CD4-positive, alpha-beta T cell (primary cell): ENCODE data around the gene INSR. TPM values are rescaled to one million over a fixed set of nuclear protein-coding genes. Genes with fewer than 3 reads are reported as not detected.

Source experiments
- ATAC-seq: fragments of 200-7000 bp; cut with Tn5 transposase; one replicate; pipeline ENCODE4 v1.10.0; 2022; ENCODE audit warnings: mild to moderate bottlenecking; ENCODE audit not compliant: poor library complexity
- CTCF ChIA-PET: fragments of 350-600 bp; sonication (Branson Sonifier 250); formaldehyde crosslinking; loops from one replicate; lab custom pipeline; 2021; ENCODE audit warnings: antibody characterized with exemption, inconsistent platforms; lab: Charles Lee
- POLR2A ChIA-PET: fragments of 350-600 bp; sonication (Branson Sonifier 250); formaldehyde crosslinking; loops from one replicate; lab custom pipeline; 2021; ENCODE audit warnings: antibody characterized with exemption, inconsistent platforms; lab: Charles Lee
- DNase-seq, 14 experiments: peaks; one replicate each; pipeline ENCODE4 v3.0.0-alpha.2; 2013 to 2020; ENCODE audit warnings: mixed read lengths in 2 of 14
- H3K27ac ChIP-seq, 2 donors: one replicate each; pipeline versions ENCODE4 v1.5.1 to v1.7.0; 2013; ENCODE audit warnings: low read length in 2 of 2, low read depth in 1 of 2, mild to moderate bottlenecking in 1 of 2
- H3K27me3 ChIP-seq, 2 experiments: 1 replicate in 1 of 2; 2 replicates in 1 of 2; pipeline versions ENCODE4 v1.6.1 to v1.7.0; 2013; ENCODE audit warnings: low read length in 2 of 2, control low read depth in 1 of 2, mild to moderate bottlenecking in 1 of 2, moderate library complexity in 1 of 2; ENCODE audit not compliant: insufficient read depth in 2 of 2, control insufficient read depth in 1 of 2
- H3K36me3 ChIP-seq: one replicate; pipeline ENCODE4 v1.6.1; 2013; ENCODE audit warnings: low read length, control low read depth; ENCODE audit not compliant: insufficient read depth
- H3K4me1 ChIP-seq: one replicate; pipeline ENCODE4 v1.6.1; 2013; ENCODE audit warnings: low read length, control low read depth; ENCODE audit not compliant: insufficient read depth
- H3K4me3 ChIP-seq: one replicate; pipeline ENCODE4 v1.5.1; 2013; ENCODE audit warnings: mild to moderate bottlenecking, low read length, moderate library complexity
- H3K9me3 ChIP-seq, 2 experiments: 1 replicate in 1 of 2; 2 replicates in 1 of 2; pipeline versions ENCODE4 v1.6.1 to v1.7.0; 2013; ENCODE audit warnings: low read length in 2 of 2, mild to moderate bottlenecking in 2 of 2, control low read depth in 1 of 2, moderate library complexity in 1 of 2; ENCODE audit not compliant: control insufficient read depth in 1 of 2, insufficient read depth in 1 of 2
- H3K27ac Mint-ChIP-seq: one replicate; pipeline ENCODE4 v1.8.0; 2020; ENCODE audit warnings: mixed read lengths
- H3K27me3 Mint-ChIP-seq: one replicate; pipeline ENCODE4 v1.8.0; 2021; ENCODE audit warnings: mixed read lengths
- H3K36me3 Mint-ChIP-seq: one replicate; pipeline ENCODE4 v1.8.0; 2021; ENCODE audit warnings: low read depth, mixed read lengths
- H3K4me1 Mint-ChIP-seq: one replicate; pipeline ENCODE4 v1.8.0; 2021; ENCODE audit warnings: low read depth, mixed read lengths
- H3K4me3 Mint-ChIP-seq: one replicate; pipeline ENCODE4 v1.8.0; 2020; ENCODE audit warnings: mild to moderate bottlenecking, mixed read lengths
- H3K9me3 Mint-ChIP-seq: one replicate; pipeline ENCODE4 v1.8.0; 2020; ENCODE audit warnings: mixed read lengths
- CTCF ChIP-seq: fragments of 200-600 bp; IDR thresholded peaks from one replicate; pipeline ENCODE4 v1.8.0; 2022; ENCODE audit warnings: antibody characterized with exemption, mild to moderate bottlenecking
- intact Hi-C, 2 experiments: fragments of 100-400 bp; cut with DNase I in 1 of 2; cut with micrococcal nuclease in 1 of 2; formaldehyde crosslinking; loops; one replicate each; pipeline versions ENCODE4 v1.15.1 to v1.9.0; 2023 to 2025; cut with DNase I, micrococcal nuclease
- total RNA-seq, 174 experiments: library from RNA in 2 of 174; stranded (reverse) in 2 of 174; gene quantifications; one replicate each; pipeline ENCODE4 v1.2.3 and lab custom pipeline; 2021 to 2026

Gene INSR
- total RNA-seq, 2 experiments from 2014 or later, result 1.8 to 3.0 TPM

DNA sequence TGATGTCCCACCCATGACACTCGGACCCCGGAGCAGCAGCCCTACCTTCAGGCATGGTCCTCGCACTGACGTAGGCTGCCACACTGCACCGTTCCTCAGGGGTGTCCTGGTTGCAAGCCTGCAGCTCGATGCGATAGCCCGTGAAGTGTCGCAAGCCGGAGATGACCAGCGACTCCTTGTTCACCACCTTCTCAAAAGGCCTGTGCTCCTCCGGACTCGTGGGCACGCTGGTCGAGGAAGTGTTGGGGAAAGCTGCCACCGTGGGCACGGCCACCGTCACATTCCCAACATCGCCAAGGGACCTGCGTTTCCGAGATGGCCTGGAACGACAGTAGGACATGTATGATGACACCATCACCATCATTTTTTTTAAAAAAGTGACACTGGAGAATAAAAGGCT is 151.4 kb downstream of the INSR start:
- no peaks in the 10 kb centered on the region for H3K27me3 ChIP-seq
- ATAC-seq (no peak), DNase-seq (no peak)
- Mint-ChIP-seq H3K4me1 (no peaks in the 10 kb centered on the region), H3K36me3 (no peaks in the 10 kb centered on the region), H3K4me3 (no peak overlapping the region), H3K9me3 (no peaks in the 10 kb centered on the region), H3K27ac (no peak overlapping the region), H3K27me3 (no peaks in the 10 kb centered on the region)
- H3K36me3 ChIP-seq, result no peaks in the 10 kb centered on the region
- no peaks in the 10 kb centered on the region for H3K4me1 ChIP-seq
- POLR2A ChIA-PET, result no interaction called here
- intact Hi-C loops, result no loop called here
- H3K9me3 ChIP-seq, result peaks cover 0 to 4% of the 10 kb centered on the region in 2 experiments
- no peak overlapping the region for H3K4me3 ChIP-seq
- TF ChIP-seq CTCF, result no peak
- CTCF ChIA-PET, result no interaction called here
- H3K27ac ChIP-seq, result no peak overlapping the region

- intact Hi-C loops, result no loop called here
- H3K27me3 Mint-ChIP-seq, result no peaks in the 10 kb centered on the region
- ChIA-PET POLR2A (no interaction called here), CTCF (interaction anchor here (0.6 kb wide), 1 partner anchor 14 kb away, joined by 4 read pairs; no protein-coding TSS in a partner anchor)
- no peak for TF ChIP-seq CTCF
- H3K27ac Mint-ChIP-seq, result no peak overlapping the region
- ATAC-seq, result no peak
- H3K4me3 Mint-ChIP-seq, result no peak overlapping the region
- Histone ChIP-seq H3K27ac (no peak overlapping the region), H3K9me3 (no peaks in the 10 kb centered on the region), H3K4me1 (no peaks in the 10 kb centered on the region), H3K27me3 (no peaks in the 10 kb centered on the region), H3K36me3 (no peaks in the 10 kb centered on the region), H3K4me3 (no peak overlapping the region)
- no peaks in the 10 kb centered on the region for H3K4me1 Mint-ChIP-seq
- DNase-seq, result no peak
- H3K36me3 Mint-ChIP-seq, result no peaks in the 10 kb centered on the region
- H3K9me3 Mint-ChIP-seq, result no peaks in the 10 kb centered on the region
These were observed 154.1 kb downstream of the INSR start for GRCh38 chr19:7140137-7140536.

DNA sequence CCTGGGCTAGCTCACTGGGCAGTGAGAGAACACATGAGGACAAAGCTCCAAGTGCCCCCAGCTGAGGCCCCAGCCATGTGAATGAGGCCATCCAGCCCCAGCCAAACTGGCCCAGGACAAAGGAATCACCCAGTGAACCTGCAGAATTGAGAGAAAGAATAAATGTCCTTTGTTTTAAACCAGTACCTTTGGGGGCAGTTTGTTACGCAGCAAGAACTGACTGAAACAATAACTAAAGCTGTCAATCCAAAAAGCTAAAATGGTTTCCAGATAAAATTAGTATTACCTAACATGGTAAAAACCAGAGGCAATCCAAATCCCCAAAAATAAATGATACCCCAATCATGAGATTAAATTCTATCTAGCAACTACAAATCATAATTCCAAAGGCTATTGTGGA is 155.1 kb downstream of the INSR start:
- Mint-ChIP-seq H3K27me3 (no peaks in the 10 kb centered on the region), H3K9me3 (no peaks in the 10 kb centered on the region), H3K4me1 (no peaks in the 10 kb centered on the region), H3K27ac (no peak overlapping the region), H3K36me3 (no peaks in the 10 kb centered on the region), H3K4me3 (no peak overlapping the region)
- no peak for TF ChIP-seq CTCF
- Histone ChIP-seq H3K9me3 (no peaks in the 10 kb centered on the region), H3K27ac (no peak overlapping the region), H3K4me1 (no peaks in the 10 kb centered on the region), H3K4me3 (no peak overlapping the region), H3K27me3 (no peaks in the 10 kb centered on the region), H3K36me3 (no peaks in the 10 kb centered on the region)
- ChIA-PET POLR2A (no interaction called here), CTCF (no interaction called here)
- ATAC-seq (no peak), DNase-seq (no peak)
- intact Hi-C loops, result no loop called here
